HEK293 (cell line): Measurements from ENCODE around the gene SP9.
A peak's percentile ranks its signal among the peaks of the same experiment; 100 is the strongest.

ENCODE experiments used
- CTCF ChIA-PET: fragments of 350-600 bp; formaldehyde crosslinking; extraction: SDS; loops from one replicate; lab custom pipeline; 2021; ENCODE audit warnings: antibody characterized with exemption; lab: Yijun Ruan, JAX
- POLR2A ChIA-PET: fragments of 300-600 bp; formaldehyde crosslinking; extraction: SDS; loops from one replicate; lab custom pipeline; 2020; ENCODE audit warnings: antibody characterized with exemption, inconsistent platforms; lab: Yijun Ruan, JAX
- H3K27ac ChIP-seq: fragments of 200-500 bp; sonication (Bioruptor generic); 2 replicates; pipeline ENCODE4 v1.5.1; 2014; ENCODE audit warnings: low read depth, low read length, control low read depth, inconsistent platforms; ENCODE audit errors: extremely low read depth
- H3K36me3 ChIP-seq, 2 experiments: fragments of 200-500 bp in 1 of 2; sonication (Bioruptor generic) in 1 of 2; 1 replicate in 1 of 2; 2 replicates in 1 of 2; pipeline ENCODE4 v1.5.1; 2014 to 2017; ENCODE audit warnings: inconsistent platforms in 2 of 2, low read length in 2 of 2; ENCODE audit not compliant: control insufficient read depth in 2 of 2, insufficient read depth in 1 of 2
- H3K4me1 ChIP-seq: fragments of 200-500 bp; sonication (Bioruptor generic); 2 replicates; pipeline ENCODE4 v1.5.1; 2014; ENCODE audit warnings: mild to moderate bottlenecking, low read length, inconsistent platforms; ENCODE audit not compliant: control insufficient read depth, insufficient read depth
- H3K4me3 ChIP-seq: 2 replicates; pipeline ENCODE4 v1.5.1; 2011; ENCODE audit warnings: low read depth, mild to moderate bottlenecking, control low read depth, low read length, moderate library complexity
- H3K9me3 ChIP-seq: fragments of 200-500 bp; sonication (Bioruptor generic); 2 replicates; pipeline ENCODE4 v1.5.1; 2014; ENCODE audit warnings: low read depth, low read length, inconsistent platforms; ENCODE audit not compliant: control insufficient read depth, insufficient read depth
- FEZF1 ChIP-seq: fragments of 450-650 bp; formaldehyde crosslinking; IDR thresholded peaks from 2 replicates; pipeline ENCODE4 v1.5.1; 2016; ENCODE audit warnings: missing biosample characterization, missing genetic modification characterization
- GLI4 ChIP-seq: fragments of 450-650 bp; formaldehyde crosslinking; IDR thresholded peaks from 2 replicates; pipeline ENCODE4 v1.5.1; 2016; ENCODE audit warnings: missing biosample characterization, missing genetic modification characterization
- HOXC10 ChIP-seq: sonication (generic); formaldehyde crosslinking; IDR thresholded peaks from 2 replicates; pipeline ENCODE4 v1.8.1; 2023; ENCODE audit warnings: mild to moderate bottlenecking, missing genetic modification reagents
- PRDM1 ChIP-seq: fragments of 450-650 bp; formaldehyde crosslinking; IDR thresholded peaks from 2 replicates; pipeline ENCODE4; 2016; ENCODE audit warnings: missing biosample characterization, missing genetic modification characterization
- REPIN1 ChIP-seq: fragments of 450-650 bp; formaldehyde crosslinking; IDR thresholded peaks from 2 replicates; pipeline ENCODE4 v1.5.1; 2017; ENCODE audit warnings: missing biosample characterization, missing genetic modification characterization, low read depth
- REST ChIP-seq: fragments of 450-650 bp; formaldehyde crosslinking; IDR thresholded peaks from 2 replicates; pipeline ENCODE4 v1.5.1; 2016; ENCODE audit warnings: missing biosample characterization, missing genetic modification characterization
- SCRT1 ChIP-seq: fragments of 450-650 bp; formaldehyde crosslinking; IDR thresholded peaks from 2 replicates; pipeline ENCODE4 v1.5.1; 2016; ENCODE audit warnings: missing biosample characterization, missing genetic modification characterization, borderline replicate concordance
- ZBTB1 ChIP-seq: fragments of 450-650 bp; formaldehyde crosslinking; IDR thresholded peaks from 2 replicates; pipeline ENCODE4 v1.5.1; 2016; ENCODE audit warnings: missing biosample characterization, missing genetic modification characterization
- ZBTB17 ChIP-seq: fragments of 450-650 bp; formaldehyde crosslinking; IDR thresholded peaks from 2 replicates; pipeline ENCODE4 v1.5.1; 2016; ENCODE audit warnings: missing biosample characterization, missing genetic modification characterization
- ZBTB44 ChIP-seq: fragments of 450-650 bp; IDR thresholded peaks from 2 replicates; pipeline ENCODE4 v1.5.1; 2018; ENCODE audit warnings: missing biosample characterization, mild to moderate bottlenecking, missing genetic modification characterization
- ZBTB8A ChIP-seq: fragments of 450-650 bp; formaldehyde crosslinking; IDR thresholded peaks from 2 replicates; pipeline ENCODE4 v1.5.1; 2016; ENCODE audit warnings: missing biosample characterization, missing genetic modification characterization
- ZEB2 ChIP-seq: fragments of 450-650 bp; formaldehyde crosslinking; IDR thresholded peaks from 2 replicates; pipeline ENCODE4 v1.5.1; 2016; ENCODE audit warnings: missing biosample characterization, missing genetic modification characterization
- ZIC2 ChIP-seq: fragments of 450-650 bp; formaldehyde crosslinking; IDR thresholded peaks from 2 replicates; pipeline ENCODE4 v1.5.1; 2016; ENCODE audit warnings: missing biosample characterization, missing genetic modification characterization
- ZNF214 ChIP-seq: fragments of 450-650 bp; formaldehyde crosslinking; IDR thresholded peaks from 2 replicates; pipeline ENCODE4 v1.5.1; 2017; ENCODE audit warnings: missing biosample characterization, mild to moderate bottlenecking, missing genetic modification characterization, borderline replicate concordance
- ZNF248 ChIP-seq: fragments of 450-650 bp; formaldehyde crosslinking; IDR thresholded peaks from 2 replicates; pipeline ENCODE4 v1.5.1; 2017; ENCODE audit warnings: missing biosample characterization, missing genetic modification characterization
- ZNF362 ChIP-seq: fragments of 450-650 bp; formaldehyde crosslinking; IDR thresholded peaks from 2 replicates; pipeline ENCODE4 v1.5.1; 2016; ENCODE audit warnings: missing biosample characterization, missing genetic modification characterization
- ZNF416 ChIP-seq: fragments of 450-650 bp; formaldehyde crosslinking; IDR thresholded peaks from 2 replicates; pipeline ENCODE4 v1.5.1; 2016; ENCODE audit warnings: missing biosample characterization, missing genetic modification characterization
- ZNF514 ChIP-seq: fragments of 450-650 bp; formaldehyde crosslinking; IDR thresholded peaks from 2 replicates; pipeline ENCODE4 v1.5.1; 2016; ENCODE audit warnings: missing biosample characterization, missing genetic modification characterization
- ZNF521 ChIP-seq: fragments of 450-650 bp; formaldehyde crosslinking; IDR thresholded peaks from 2 replicates; pipeline ENCODE4 v1.5.1; 2017; ENCODE audit warnings: missing biosample characterization, mild to moderate bottlenecking, missing genetic modification characterization
- ZNF621 ChIP-seq: fragments of 450-650 bp; formaldehyde crosslinking; IDR thresholded peaks from 2 replicates; pipeline ENCODE4 v1.5.1; 2017; ENCODE audit warnings: missing biosample characterization, missing genetic modification characterization
- ZNF654 ChIP-seq: fragments of 450-650 bp; formaldehyde crosslinking; IDR thresholded peaks from 2 replicates; pipeline ENCODE4 v1.5.1; 2016; ENCODE audit warnings: low read depth, missing biosample characterization, missing genetic modification characterization
- ZNF701 ChIP-seq: fragments of 450-650 bp; formaldehyde crosslinking; IDR thresholded peaks from 2 replicates; pipeline ENCODE4 v1.5.1; 2016; ENCODE audit warnings: missing biosample characterization, missing genetic modification characterization
- ZSCAN5A ChIP-seq: fragments of 450-650 bp; formaldehyde crosslinking; IDR thresholded peaks from 2 replicates; pipeline ENCODE4 v1.5.1; 2016; ENCODE audit warnings: missing biosample characterization, missing genetic modification characterization

SP9 gene

GRCh38 chr2:174344716-174345461 is 10.1 kb downstream of the SP9 start:
- H3K4me1 ChIP-seq = no peaks in the 10 kb centered on the region
- POLR2A ChIA-PET = no interaction called here
- TF ChIP-seq ZNF621 (tag by site-specific recombination) = no peak
- no peak for TF ChIP-seq HOXC10 (CRISPR knock-in tag)
- TF ChIP-seq REST (tag by site-specific recombination) = no peak
- TF ChIP-seq ZEB2 (tag by site-specific recombination) = no peak
- no peak for TF ChIP-seq ZNF248 (tag by site-specific recombination)
- peak; percentile 58 for TF ChIP-seq ZNF654 (tag by site-specific recombination)
- TF ChIP-seq ZBTB1 (tag by site-specific recombination) = no peak
- TF ChIP-seq ZNF416 = no peak
- H3K9me3 ChIP-seq = no peaks in the 10 kb centered on the region
- H3K27ac ChIP-seq = no peak overlapping the region
- CTCF ChIA-PET = interaction anchor here (0.5 to 1.3 kb wide), 16 partner anchors 29 to 1539 kb away, joined by 3 to 6 read pairs (median 3); no protein-coding TSS in a partner anchor
- no peak overlapping the region for H3K4me3 ChIP-seq
- peaks cover 11 to 13% of the 10 kb centered on the region in 2 experiments for H3K36me3 ChIP-seq

GRCh38 chr2:174350018-174350417 is 15.3 kb downstream of the SP9 start:
- no peaks in the 10 kb centered on the region for H3K4me1 ChIP-seq
- CTCF ChIA-PET = interaction anchor here (0.6 to 1.4 kb wide), 13 partner anchors 8 to 1102 kb away, joined by 3 to 15 read pairs (median 4); partner anchors contain the start of gene SCRN3
- POLR2A ChIA-PET = no interaction called here

GRCh38 chr2:174350593-174351181 is 15.9 kb downstream of the SP9 start:
- no peak overlapping the region for H3K27ac ChIP-seq
- ChIA-PET CTCF (interaction anchor here (0.6 to 1.4 kb wide), 9 partner anchors 8 to 951 kb away, joined by 3 to 15 read pairs (median 5); no protein-coding TSS in a partner anchor), POLR2A (no interaction called here)
- peaks cover 12 to 13% of the 10 kb centered on the region in 2 experiments for H3K36me3 ChIP-seq
- no peaks in the 10 kb centered on the region for H3K4me1 ChIP-seq
- no peak overlapping the region for H3K4me3 ChIP-seq
- H3K9me3 ChIP-seq = no peaks in the 10 kb centered on the region
- TF ChIP-seq ZBTB8A (no peak), ZNF362 (tag by site-specific recombination) (no peak), SCRT1 (no peak), ZBTB17 (tag by site-specific recombination) (no peak), ZNF521 (no peak), ZSCAN5A (no peak), ZBTB44 (no peak), REPIN1 (tag by site-specific recombination) (no peak), ZNF416 (no peak), ZIC2 (no peak), GLI4 (tag by site-specific recombination) (no peak), FEZF1 (no peak), PRDM1 (no peak), ZNF701 (tag by site-specific recombination) (no peak), ZNF514 (tag by site-specific recombination) (no peak), ZNF214 (no peak)

More at GRCh38 chr2:174350018-174350417, 15.3 kb downstream of the SP9 start:
- Histone ChIP-seq H3K36me3 (peaks cover 11 to 13% of the 10 kb centered on the region in 2 experiments), H3K9me3 (no peaks in the 10 kb centered on the region), H3K4me3 (no peak overlapping the region), H3K27ac (no peak overlapping the region)
- TF ChIP-seq ZNF521 = no peak
